Keratinocyte (primary cell): ENCODE data around the gene PIK3CA. TPM values are rescaled to one million over a fixed set of nuclear protein-coding genes. Genes with fewer than 3 reads are reported as not detected.

Source experiments
- DNase-seq: peaks from one replicate; pipeline ENCODE4 v3.0.0-alpha.2; 2011; ENCODE audit warnings: low read depth, missing footprints, low spot score
- FAIRE-seq: peaks from 2 replicates; lab custom pipeline; 2011; peaks lifted over from hg19 to GRCh38; lab: Jason Lieb, UNC
- H2AFZ ChIP-seq: 2 replicates; pipeline ENCODE4 v1.6.0; 2012; ENCODE audit warnings: low read length, control low read depth, inconsistent platforms; ENCODE audit not compliant: control insufficient read depth
- H3K27ac ChIP-seq: 2 replicates; pipeline ENCODE4 v1.5.1; 2011; ENCODE audit warnings: low read length; ENCODE audit not compliant: control insufficient read depth, insufficient read depth
- H3K27me3 ChIP-seq: 3 replicates; pipeline ENCODE4 v1.6.0; 2011; ENCODE audit warnings: low read length; ENCODE audit not compliant: control insufficient read depth, insufficient read depth; ENCODE audit errors: extremely low read depth
- H3K36me3 ChIP-seq, 2 experiments: 2 replicates in 1 of 2; 3 replicates in 1 of 2; pipeline ENCODE4 v1.5.1; 2011; ENCODE audit warnings: low read length in 2 of 2, mild to moderate bottlenecking in 1 of 2; ENCODE audit not compliant: control insufficient read depth in 2 of 2, insufficient read depth in 2 of 2; ENCODE audit errors: extremely low read depth in 1 of 2
- H3K4me1 ChIP-seq: 3 replicates; pipeline ENCODE4 v1.5.1; 2011; ENCODE audit warnings: low read length; ENCODE audit not compliant: control insufficient read depth, insufficient read depth; ENCODE audit errors: extremely low read depth
- H3K4me2 ChIP-seq: 3 replicates; pipeline ENCODE4 v1.6.0; 2011; ENCODE audit warnings: low read depth, low read length; ENCODE audit not compliant: control insufficient read depth, insufficient read depth; ENCODE audit errors: extremely low read depth
- H3K4me3 ChIP-seq, 3 experiments: fragments of 200-600 bp in 1 of 3; sonication (generic) in 1 of 3; 2 replicates in 2 of 3; 3 replicates in 1 of 3; pipeline ENCODE4 v1.5.1; 2011 to 2016; ENCODE audit warnings: low read length in 3 of 3, mild to moderate bottlenecking in 3 of 3, control low read depth in 2 of 3, inconsistent platforms in 1 of 3, low read depth in 1 of 3, mixed read lengths in 1 of 3, mixed run types in 1 of 3, moderate library complexity in 1 of 3; ENCODE audit not compliant: control insufficient read depth in 2 of 3, insufficient read depth in 2 of 3; ENCODE audit errors: extremely low read depth in 1 of 3
- H3K79me2 ChIP-seq: 2 replicates; pipeline ENCODE4 v1.6.0; 2012; ENCODE audit warnings: low read length; ENCODE audit not compliant: control insufficient read depth, insufficient read depth
- H3K9ac ChIP-seq: 3 replicates; pipeline ENCODE4 v1.6.0; 2011; ENCODE audit warnings: low read length; ENCODE audit not compliant: control insufficient read depth, insufficient read depth; ENCODE audit errors: extremely low read depth
- H3K9me1 ChIP-seq: 3 replicates; pipeline ENCODE4 v1.6.0; 2011; ENCODE audit warnings: low read length; ENCODE audit not compliant: control insufficient read depth, insufficient read depth; ENCODE audit errors: extremely low read depth
- H3K9me3 ChIP-seq: 2 replicates; pipeline ENCODE4 v1.5.1; 2012; ENCODE audit warnings: low read depth, low read length; ENCODE audit not compliant: control insufficient read depth
- H4K20me1 ChIP-seq: 3 replicates; pipeline ENCODE4 v1.6.0; 2011; ENCODE audit warnings: low read length; ENCODE audit not compliant: control insufficient read depth, insufficient read depth; ENCODE audit errors: extremely low read depth
- EZH2 ChIP-seq: IDR thresholded peaks from one replicate; pipeline ENCODE4 v1.6.1; 2012; ENCODE audit warnings: inconsistent platforms, mild to moderate bottlenecking, low read length, moderate library complexity
- dilution Hi-C: fragments of 300-500 bp; cut with MboI; formaldehyde crosslinking; loops from one replicate; pipeline ENCODE4 v1.7.0; 2020; ENCODE audit warnings: low sequenced_read_pairs; ENCODE audit not compliant: extremely low pct_ligation_motif_present
- polyA plus RNA-seq, 5 experiments: library from polyadenylated mRNA; depleted of rRNA in 3 of 5; stranded (reverse) in 3 of 5; stranded (forward) in 1 of 5; unstranded in 1 of 5; fragments of >200 nt; gene quantifications; 1 replicate in 1 of 5; 2 replicates in 3 of 5; 3 replicates in 1 of 5; pipeline versions ENCODE4 v1.2.1 to v1.2.3, GENCODE V29; 2011 to 2012; ENCODE audit warnings: missing spikeins in 2 of 5, low read depth in 1 of 5, low replicate concordance in 1 of 5
- TF ChIP-seq, protein P1 (sequence below), 3 experiments: IDR thresholded peaks in 1 of 3; conservative IDR thresholded peaks in 1 of 3; optimal IDR thresholded peaks in 1 of 3; 2 replicates in 2 of 3; 3 replicates in 1 of 3; pipeline versions ENCODE3 to v1.5.1; 2011; ENCODE audit warnings: low read length in 3 of 3, mild to moderate bottlenecking in 3 of 3, moderate library complexity in 2 of 3, control low read depth in 1 of 3, inconsistent platforms in 1 of 3; ENCODE audit not compliant: insufficient read depth in 2 of 3; ENCODE audit errors: extremely low read depth in 1 of 3

PIK3CA gene
- polyA plus RNA-seq, 1 donor (not counting 4 experiments of a cell fraction or from before 2014, with no cell fraction given) = 12.0 TPM

DNA sequence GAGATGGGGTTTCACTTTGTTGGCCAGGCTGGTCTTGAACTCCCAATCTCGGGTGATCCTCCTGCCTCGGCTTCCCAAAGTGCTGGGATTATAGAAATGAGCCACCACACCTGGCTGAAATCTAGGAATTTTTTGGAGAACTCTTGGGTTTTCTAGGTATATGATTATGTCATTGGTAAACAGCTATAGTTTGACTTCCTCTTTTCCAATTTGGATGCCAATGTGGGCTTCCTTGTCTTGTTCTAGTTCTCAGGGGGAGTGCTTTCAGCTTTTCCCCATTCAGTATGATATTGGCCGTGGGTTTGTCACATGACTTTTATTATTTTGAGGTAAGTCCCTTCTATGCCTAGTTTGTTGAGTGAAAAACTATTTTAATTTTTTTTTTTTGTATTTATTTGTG is 84.9 kb downstream of the PIK3CA start:
- no peak overlapping the region for H2AFZ ChIP-seq
- no peak for DNase-seq
- no peak for TF ChIP-seq EZH2
- TF ChIP-seq, protein P1, sequence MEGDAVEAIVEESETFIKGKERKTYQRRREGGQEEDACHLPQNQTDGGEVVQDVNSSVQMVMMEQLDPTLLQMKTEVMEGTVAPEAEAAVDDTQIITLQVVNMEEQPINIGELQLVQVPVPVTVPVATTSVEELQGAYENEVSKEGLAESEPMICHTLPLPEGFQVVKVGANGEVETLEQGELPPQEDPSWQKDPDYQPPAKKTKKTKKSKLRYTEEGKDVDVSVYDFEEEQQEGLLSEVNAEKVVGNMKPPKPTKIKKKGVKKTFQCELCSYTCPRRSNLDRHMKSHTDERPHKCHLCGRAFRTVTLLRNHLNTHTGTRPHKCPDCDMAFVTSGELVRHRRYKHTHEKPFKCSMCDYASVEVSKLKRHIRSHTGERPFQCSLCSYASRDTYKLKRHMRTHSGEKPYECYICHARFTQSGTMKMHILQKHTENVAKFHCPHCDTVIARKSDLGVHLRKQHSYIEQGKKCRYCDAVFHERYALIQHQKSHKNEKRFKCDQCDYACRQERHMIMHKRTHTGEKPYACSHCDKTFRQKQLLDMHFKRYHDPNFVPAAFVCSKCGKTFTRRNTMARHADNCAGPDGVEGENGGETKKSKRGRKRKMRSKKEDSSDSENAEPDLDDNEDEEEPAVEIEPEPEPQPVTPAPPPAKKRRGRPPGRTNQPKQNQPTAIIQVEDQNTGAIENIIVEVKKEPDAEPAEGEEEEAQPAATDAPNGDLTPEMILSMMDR (optimal IDR thresholded peaks at IDR 0.05 in 1 of 3, IDR thresholded peaks at IDR 0.05 in 1 of 3, conservative IDR thresholded peaks at IDR 0.05 in 1 of 3; ENCODE audit: extremely low read depth in 1 of 3, insufficient read depth in 2 of 3, low read length in 3 of 3) = no peak
- no peaks in the 10 kb centered on the region for H3K27me3 ChIP-seq
- no peak overlapping the region for H3K27ac ChIP-seq
- H4K20me1 ChIP-seq = no peaks in the 10 kb centered on the region
- no peaks in the 10 kb centered on the region for H3K9me3 ChIP-seq
- dilution Hi-C loops = no loop called here
- H3K4me2 ChIP-seq = no peak overlapping the region
- no peak overlapping the region for H3K4me3 ChIP-seq
- H3K79me2 ChIP-seq = no peaks in the 10 kb centered on the region
- H3K4me1 ChIP-seq = no peaks in the 10 kb centered on the region
- peaks cover 0 to 3% of the 10 kb centered on the region in 2 experiments for H3K36me3 ChIP-seq
- H3K9me1 ChIP-seq = no peaks in the 10 kb centered on the region
- no peak overlapping the region for H3K9ac ChIP-seq
- no peak for FAIRE-seq

DNA sequence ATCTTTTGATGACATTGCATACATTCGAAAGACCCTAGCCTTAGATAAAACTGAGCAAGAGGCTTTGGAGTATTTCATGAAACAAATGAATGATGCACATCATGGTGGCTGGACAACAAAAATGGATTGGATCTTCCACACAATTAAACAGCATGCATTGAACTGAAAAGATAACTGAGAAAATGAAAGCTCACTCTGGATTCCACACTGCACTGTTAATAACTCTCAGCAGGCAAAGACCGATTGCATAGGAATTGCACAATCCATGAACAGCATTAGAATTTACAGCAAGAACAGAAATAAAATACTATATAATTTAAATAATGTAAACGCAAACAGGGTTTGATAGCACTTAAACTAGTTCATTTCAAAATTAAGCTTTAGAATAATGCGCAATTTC is 86.0 kb downstream of the PIK3CA start:
- Histone ChIP-seq H3K4me1 (no peaks in the 10 kb centered on the region), H3K36me3 (peaks cover 0 to 3% of the 10 kb centered on the region in 2 experiments), H3K9me3 (no peaks in the 10 kb centered on the region), H4K20me1 (no peaks in the 10 kb centered on the region), H3K9ac (no peak overlapping the region), H3K4me3 (no peak overlapping the region), H3K79me2 (no peaks in the 10 kb centered on the region), H3K9me1 (no peaks in the 10 kb centered on the region), H3K4me2 (no peak overlapping the region), H3K27ac (no peak overlapping the region), H3K27me3 (no peaks in the 10 kb centered on the region), H2AFZ (no peak overlapping the region)
- TF ChIP-seq, protein P1 (optimal IDR thresholded peaks at IDR 0.05 in 1 of 3, IDR thresholded peaks at IDR 0.05 in 1 of 3, conservative IDR thresholded peaks at IDR 0.05 in 1 of 3; ENCODE audit: extremely low read depth in 1 of 3, insufficient read depth in 2 of 3, low read length in 3 of 3) = no peak
- no peak for TF ChIP-seq EZH2
- FAIRE-seq (no peak), DNase-seq (no peak)
- dilution Hi-C loops = no loop called here
